Muscle layer of duodenum (tissue), 2 donors: ENCODE measurements around the gene ARHGEF2.
A peak's percentile ranks its signal among the peaks of the same experiment; 100 is the strongest.

Experiments used
- H3K27ac ChIP-seq: one replicate; pipeline ENCODE4 v1.7.0; 2013; ENCODE audit warnings: mild to moderate bottlenecking, low read length
- H3K27me3 ChIP-seq: one replicate; pipeline ENCODE4 v1.7.0; 2013; ENCODE audit warnings: low read depth, mild to moderate bottlenecking, control low read depth, low read length
- H3K36me3 ChIP-seq, 2 donors: one replicate each; pipeline ENCODE4 v1.7.0; 2013; ENCODE audit warnings: low read length in 2 of 2, control low read depth in 1 of 2, mild to moderate bottlenecking in 1 of 2; ENCODE audit not compliant: insufficient read depth in 2 of 2, control insufficient read depth in 1 of 2
- H3K4me1 ChIP-seq, 2 donors: one replicate each; pipeline ENCODE4 v1.7.0; 2013; ENCODE audit warnings: low read length in 2 of 2, mild to moderate bottlenecking in 2 of 2, control low read depth in 1 of 2, moderate library complexity in 1 of 2; ENCODE audit not compliant: insufficient read depth in 2 of 2, control insufficient read depth in 1 of 2
- H3K4me3 ChIP-seq, 2 donors: one replicate each; pipeline ENCODE4 v1.7.0; 2013; ENCODE audit warnings: low read length in 2 of 2, low read depth in 1 of 2, mild to moderate bottlenecking in 1 of 2
- H3K9me3 ChIP-seq, 2 donors: one replicate each; pipeline ENCODE4 v1.7.0; 2013; ENCODE audit warnings: low read length in 2 of 2, control low read depth in 1 of 2, mild to moderate bottlenecking in 1 of 2; ENCODE audit not compliant: control insufficient read depth in 1 of 2
- donor health status: healthy.

Gene ARHGEF2

DNA sequence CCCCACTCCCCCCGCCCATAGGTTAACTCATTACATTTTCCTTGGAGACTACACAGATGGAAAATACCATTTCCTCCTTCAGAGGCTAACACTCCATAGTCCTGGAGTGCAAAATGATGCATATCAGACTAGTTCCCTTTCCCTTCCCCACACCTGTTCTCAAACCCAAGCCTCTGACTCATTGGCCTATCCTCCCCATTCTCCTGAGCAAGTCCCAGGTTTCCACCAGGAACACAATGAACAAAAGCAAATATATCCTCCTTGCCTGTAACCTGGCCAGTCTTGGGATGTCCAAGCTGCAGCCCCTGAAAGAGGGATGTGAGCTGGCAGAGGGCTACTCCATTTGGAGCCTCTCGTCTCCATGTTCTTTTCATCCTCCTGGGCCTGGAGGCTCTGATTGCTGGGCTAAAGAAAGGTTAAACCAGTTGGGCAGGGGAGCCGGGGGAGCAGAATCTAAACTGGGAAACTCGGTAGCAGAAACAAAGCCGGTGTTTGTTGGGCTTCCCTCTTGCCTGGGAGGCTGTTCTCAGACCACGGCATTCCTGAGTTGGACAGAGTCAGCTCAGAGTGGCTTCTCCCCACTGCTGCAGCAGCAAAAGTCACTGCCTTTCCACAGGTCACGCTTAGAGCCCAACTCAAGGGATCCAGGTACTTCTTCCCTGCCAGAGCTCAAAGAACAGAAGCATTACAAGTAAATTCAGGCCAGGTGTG, 28.5 kb upstream of the ARHGEF2 start:
- Histone ChIP-seq H3K9me3 (no peaks in the 10 kb centered on the region), H3K27ac (no peak overlapping the region), H3K4me1 (no peaks in the 10 kb centered on the region), H3K4me3 (no peak overlapping the region), H3K27me3 (no peaks in the 10 kb centered on the region), H3K36me3 (peaks cover 29 to 33% of the 10 kb centered on the region in 2 donors)

DNA sequence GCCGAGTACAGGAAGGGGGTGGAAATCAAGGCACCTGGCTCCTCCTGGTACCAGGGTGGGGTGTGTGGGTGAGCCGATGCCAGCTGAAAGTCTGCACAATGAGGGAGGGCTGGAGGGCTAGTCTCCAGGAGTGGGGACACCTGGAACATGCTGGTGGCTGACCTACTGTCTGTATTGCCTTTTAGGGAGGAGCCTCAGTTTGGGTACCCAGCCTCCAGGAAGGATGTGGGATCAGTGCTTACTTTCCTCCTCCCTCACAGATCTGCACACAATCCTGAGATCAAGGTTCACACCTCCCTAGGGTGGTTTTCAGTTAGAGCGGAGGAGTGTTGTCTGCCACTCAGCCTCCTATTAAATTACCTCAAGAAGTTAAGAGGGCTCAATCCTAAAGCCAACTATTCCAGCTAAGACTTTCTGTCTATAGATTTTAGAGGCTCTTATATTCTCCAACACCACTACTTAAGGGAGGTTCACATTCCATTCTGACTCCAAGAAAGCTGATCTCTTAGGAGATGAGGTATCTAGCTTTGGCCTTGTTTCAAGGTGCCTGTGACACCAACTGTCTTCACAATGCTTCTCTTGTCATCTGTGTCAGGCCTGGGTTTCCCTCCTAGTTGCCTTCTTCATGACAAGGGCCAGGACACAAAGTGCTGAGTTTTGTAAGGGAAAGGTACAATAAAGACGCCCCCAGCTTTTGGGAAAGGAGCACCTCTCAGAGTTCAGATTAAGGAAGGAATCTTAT, 26.7 kb upstream of the ARHGEF2 start:
- no peaks in the 10 kb centered on the region for H3K27me3 ChIP-seq
- H3K27ac ChIP-seq, result no peak overlapping the region
- no peaks in the 10 kb centered on the region for H3K4me1 ChIP-seq
- no peak overlapping the region for H3K4me3 ChIP-seq
- peaks cover 12 to 17% of the 10 kb centered on the region in 2 donors for H3K36me3 ChIP-seq
- no peaks in the 10 kb centered on the region for H3K9me3 ChIP-seq

DNA sequence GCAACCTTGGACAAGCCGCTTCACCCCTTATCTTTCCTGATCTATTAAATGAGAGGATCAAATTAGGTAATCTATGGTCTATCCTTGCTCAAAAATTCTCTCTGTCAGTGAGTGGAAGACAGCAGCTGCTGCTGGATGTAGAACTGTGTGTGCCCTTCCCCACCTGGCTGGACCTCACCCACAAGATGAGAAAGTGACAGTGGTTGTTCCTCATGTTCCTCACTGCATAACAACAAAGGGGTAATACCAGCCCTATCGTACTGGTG, 25.5 kb upstream of the ARHGEF2 start:
- Histone ChIP-seq H3K27ac (no peak overlapping the region), H3K4me1 (no peaks in the 10 kb centered on the region), H3K36me3 (peaks cover 4 to 6% of the 10 kb centered on the region in 2 donors), H3K27me3 (no peaks in the 10 kb centered on the region), H3K4me3 (no peak overlapping the region), H3K9me3 (no peaks in the 10 kb centered on the region)

DNA sequence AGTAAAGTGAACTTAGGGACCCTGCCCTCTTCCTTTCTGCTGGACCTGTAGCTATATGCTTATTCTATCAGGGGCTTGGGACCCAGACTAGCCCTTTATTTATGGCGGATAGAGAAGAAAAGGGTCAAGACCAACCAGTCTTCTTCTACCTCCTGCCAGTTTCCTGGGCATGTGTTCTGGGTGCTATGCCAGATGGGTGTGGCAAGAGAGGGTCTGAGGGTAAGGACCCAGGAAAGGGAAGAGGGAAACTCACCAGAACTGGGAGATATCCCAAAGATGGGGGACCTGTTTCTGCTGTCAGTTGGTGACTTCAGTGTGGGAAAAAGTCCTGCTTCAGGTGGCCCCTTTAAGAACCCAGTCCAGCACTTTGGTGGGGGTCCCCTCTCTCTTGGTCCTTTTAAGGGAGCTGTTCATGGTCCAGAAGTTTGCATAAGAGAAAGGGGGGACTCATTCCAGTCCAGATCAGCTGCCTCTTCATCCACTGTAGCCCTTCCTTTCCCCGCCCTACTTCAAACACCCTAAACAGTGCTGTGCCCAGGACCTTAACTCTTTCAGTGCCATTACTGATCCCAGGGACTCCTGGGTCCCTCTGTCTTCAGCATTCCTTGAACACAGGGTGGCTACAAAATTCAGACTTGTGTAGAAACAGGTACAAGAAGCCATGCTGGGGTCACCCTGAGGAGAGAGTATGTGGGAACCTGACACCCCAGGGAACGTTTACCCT, 24.0 kb upstream of the ARHGEF2 start:
- Histone ChIP-seq H3K9me3 (no peaks in the 10 kb centered on the region), H3K27me3 (no peaks in the 10 kb centered on the region), H3K4me1 (no peaks in the 10 kb centered on the region), H3K27ac (peak overlapping the region; percentile 47), H3K4me3 (peak overlapping the region in 1 of 2 donors; percentile 39), H3K36me3 (no peaks in the 10 kb centered on the region)

DNA sequence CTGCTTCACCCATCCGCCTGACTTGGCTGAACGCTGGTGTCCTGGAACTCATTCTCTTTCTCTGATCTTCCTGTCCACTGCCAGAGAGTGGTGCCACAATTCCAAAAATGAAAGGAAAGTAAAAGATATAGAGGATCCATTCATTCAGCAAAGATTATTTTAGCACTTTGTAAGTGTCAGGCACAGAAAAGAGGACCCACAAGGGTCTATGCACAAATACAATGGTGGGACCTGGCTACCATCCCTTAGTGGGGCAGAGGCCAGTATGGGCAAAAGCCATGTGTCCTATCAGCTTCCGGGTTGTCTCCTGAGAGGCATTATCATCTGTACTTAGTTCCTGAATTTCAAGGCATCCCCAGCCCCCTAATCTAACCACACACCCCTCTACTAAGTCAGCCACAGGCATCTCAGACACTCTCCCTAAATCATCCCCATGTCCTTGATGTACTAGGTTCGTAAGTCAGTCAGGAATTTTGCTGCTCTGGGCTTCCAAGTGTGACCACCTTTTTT, 23.4 kb upstream of the ARHGEF2 start:
- Histone ChIP-seq H3K27ac (no peak overlapping the region), H3K27me3 (no peaks in the 10 kb centered on the region), H3K36me3 (no peaks in the 10 kb centered on the region), H3K9me3 (no peaks in the 10 kb centered on the region), H3K4me3 (peak overlapping the region in 1 of 2 donors; percentile 39), H3K4me1 (no peaks in the 10 kb centered on the region)

DNA sequence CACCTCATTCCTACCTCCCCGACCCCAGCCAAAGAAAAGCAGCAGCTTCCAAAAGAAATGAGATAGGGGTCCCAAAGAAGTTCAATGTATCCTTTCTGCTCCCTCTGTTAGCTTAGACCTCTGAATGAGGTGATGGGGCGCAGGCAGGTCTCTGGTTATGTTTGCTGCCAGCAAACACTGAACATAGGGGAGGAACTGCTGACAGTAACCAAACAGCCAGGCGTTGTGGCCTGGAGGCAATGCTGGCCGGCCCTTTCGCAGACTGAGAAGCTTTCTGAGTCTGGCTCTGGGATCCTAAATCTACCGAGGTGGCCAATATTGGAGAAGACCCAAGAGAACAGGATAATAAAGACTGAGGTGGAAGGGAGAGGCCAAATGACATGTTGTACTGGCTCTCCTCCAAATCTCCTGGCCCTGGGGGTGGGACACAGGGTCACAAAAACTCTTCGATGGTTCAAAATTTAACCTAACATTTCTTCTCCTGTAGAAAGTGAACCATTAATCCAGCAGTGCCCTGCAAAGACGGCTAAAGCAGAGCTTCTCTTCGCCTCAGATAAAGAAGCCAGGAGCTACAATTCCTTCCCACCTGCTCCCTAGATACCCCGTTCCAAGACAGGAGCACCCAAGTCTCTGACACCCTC, 22.8 kb upstream of the ARHGEF2 start:
- Histone ChIP-seq H3K27ac (no peak overlapping the region), H3K9me3 (no peaks in the 10 kb centered on the region), H3K4me1 (no peaks in the 10 kb centered on the region), H3K4me3 (no peak overlapping the region), H3K36me3 (no peaks in the 10 kb centered on the region), H3K27me3 (no peaks in the 10 kb centered on the region)

DNA sequence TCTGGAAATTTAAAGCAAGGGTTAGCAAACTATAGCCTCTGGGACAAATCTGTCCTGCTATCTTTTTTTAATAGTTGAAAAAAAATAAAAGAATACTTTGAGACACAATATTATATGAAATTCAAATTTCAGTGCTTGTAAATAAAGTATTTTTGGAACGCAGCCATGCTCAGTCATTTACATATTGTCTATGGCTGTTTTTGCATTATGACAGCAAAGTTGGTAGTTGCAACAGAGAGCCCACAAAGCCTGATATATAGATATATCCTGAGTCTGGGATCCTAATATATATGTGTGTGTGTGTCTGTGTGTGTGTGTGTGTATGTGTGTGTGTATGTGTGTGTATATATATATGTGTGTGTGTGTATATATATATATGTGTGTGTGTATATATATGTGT, 21.6 kb upstream of the ARHGEF2 start:
- Histone ChIP-seq H3K27me3 (no peaks in the 10 kb centered on the region), H3K9me3 (no peaks in the 10 kb centered on the region), H3K27ac (no peak overlapping the region), H3K36me3 (no peaks in the 10 kb centered on the region), H3K4me3 (no peak overlapping the region), H3K4me1 (no peaks in the 10 kb centered on the region)

DNA sequence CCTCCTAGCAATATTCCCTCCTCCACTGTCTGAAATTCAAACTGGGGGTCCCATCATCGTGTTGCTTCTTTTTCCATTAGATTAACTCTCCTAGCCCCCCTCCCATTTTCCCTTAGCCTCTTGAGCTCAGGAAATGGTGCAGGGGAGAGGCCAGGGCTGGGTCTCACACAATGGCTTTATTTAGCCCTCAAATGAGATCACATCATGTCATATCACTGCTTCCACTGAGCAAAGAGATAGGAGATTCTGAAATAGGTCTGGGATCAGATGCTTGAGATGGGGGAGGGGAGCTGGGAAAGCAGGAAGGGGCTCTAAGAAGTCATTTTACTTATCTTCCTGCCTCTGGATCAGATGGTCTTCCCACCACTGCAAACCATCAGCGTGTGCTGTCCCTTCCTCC, 17.8 kb upstream of the ARHGEF2 start:
- Histone ChIP-seq H3K27me3 (no peaks in the 10 kb centered on the region), H3K36me3 (no peaks in the 10 kb centered on the region), H3K4me3 (no peak overlapping the region), H3K27ac (no peak overlapping the region), H3K9me3 (no peaks in the 10 kb centered on the region), H3K4me1 (no peaks in the 10 kb centered on the region)

DNA sequence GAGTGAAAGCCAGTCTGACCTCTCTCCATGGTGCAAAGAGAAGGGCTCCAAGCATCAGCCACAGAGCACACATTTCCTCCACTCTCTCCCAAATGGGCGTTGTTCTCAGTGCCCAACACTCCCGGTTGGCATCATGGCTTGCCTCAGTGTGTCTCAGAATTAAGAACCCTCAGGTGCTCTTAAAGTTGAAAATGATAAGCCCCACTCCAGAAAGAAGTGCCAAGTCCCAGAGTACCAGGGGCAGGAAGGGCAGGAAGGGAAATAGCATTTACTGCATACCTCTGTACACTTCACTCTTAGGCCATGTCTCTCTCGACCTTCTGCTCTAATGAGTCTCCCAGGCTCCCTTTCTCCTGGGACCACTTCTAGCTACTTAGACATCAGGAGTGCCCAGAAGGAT, 15.2 kb upstream of the ARHGEF2 start:
- Histone ChIP-seq H3K27ac (no peak overlapping the region), H3K27me3 (no peaks in the 10 kb centered on the region), H3K9me3 (no peaks in the 10 kb centered on the region), H3K4me3 (no peak overlapping the region), H3K36me3 (no peaks in the 10 kb centered on the region), H3K4me1 (peaks cover 0 to 10% of the 10 kb centered on the region in 2 donors)

DNA sequence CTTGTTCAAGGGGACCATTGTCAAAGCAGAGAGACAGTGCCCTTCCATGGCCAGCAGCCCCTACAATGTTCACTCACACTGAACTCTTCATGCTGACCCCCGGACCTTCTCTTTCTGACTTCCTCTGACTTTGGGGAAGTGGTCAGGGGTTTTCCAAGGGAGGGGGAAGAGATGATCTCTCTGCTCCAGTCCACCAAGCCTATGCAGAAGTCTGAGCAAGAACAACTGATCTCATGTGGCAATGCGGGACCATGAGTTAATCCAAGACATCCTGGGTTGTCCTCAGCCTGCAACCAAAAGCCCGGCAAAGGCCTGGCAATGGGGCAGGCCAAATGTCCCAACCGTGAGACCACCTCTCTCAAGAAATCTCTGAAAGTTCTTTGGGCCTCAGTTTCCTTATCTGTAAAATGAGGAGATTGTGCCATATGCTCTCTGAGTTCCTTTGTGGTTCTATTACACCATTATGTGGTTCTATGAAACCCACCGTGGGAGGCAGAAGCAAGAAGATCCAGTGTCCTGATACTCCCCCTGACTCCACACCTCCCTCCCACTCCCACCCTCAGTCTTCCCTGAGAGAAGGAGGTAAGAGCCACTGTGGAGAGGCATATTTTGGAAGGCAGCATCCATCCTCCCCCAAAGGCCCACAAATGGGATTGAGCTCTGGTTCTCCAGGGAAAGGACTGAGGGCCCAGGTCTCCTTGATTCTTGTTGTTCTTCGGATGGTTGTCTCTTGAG, 11.8 kb upstream of the ARHGEF2 start:
- Histone ChIP-seq H3K4me1 (peaks cover 0 to 10% of the 10 kb centered on the region in 2 donors), H3K4me3 (no peak overlapping the region), H3K27ac (no peak overlapping the region), H3K27me3 (no peaks in the 10 kb centered on the region), H3K9me3 (no peaks in the 10 kb centered on the region), H3K36me3 (no peaks in the 10 kb centered on the region)
